GM19452 (cell line): ENCODE data around the gene TMEM132D.

Experiments used
- ATAC-seq: cut with Tn5 transposase; IDR thresholded peaks from one replicate; pipeline ENCODE4 v1.9.1; 2021; ENCODE audit not compliant: unreplicated experiment

The TMEM132D gene

DNA sequence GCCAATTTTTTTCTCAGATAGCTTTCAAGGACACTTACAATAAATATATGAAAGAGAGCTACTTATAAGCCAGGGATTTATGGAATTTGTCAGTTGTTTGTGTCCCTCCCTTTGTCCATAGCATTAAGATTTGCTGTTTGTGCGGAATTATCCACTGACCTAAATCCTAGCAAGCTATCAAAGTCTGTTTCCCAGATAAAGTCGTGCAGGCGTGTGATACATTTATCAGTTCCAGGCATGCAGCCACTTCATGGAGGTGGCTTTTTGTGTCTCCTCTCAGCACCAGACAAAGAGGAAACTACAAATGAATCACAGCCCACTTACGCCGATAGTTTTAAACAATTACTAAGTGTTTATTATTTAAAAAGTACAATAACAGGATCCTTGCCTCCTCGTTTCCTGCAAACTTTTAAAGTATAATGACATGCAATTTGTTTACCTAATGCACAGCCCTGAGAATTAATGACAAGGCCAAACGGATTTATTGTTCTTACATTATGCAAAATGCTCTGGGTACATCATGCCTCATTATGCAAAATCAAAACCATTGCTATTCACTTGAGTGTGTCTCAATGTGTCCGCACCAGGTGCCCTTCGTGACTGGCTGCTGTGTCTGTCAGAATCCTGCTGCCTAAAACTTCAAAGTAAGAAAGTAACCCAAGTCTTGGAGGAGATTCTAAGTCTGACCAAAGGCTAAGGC lies 627.3 kb downstream of the TMEM132D start:
- ATAC-seq = no peak

- no peak for ATAC-seq
These were observed 633.9 kb downstream of the TMEM132D start for GRCh38 chr12:129269756-129270495.

DNA sequence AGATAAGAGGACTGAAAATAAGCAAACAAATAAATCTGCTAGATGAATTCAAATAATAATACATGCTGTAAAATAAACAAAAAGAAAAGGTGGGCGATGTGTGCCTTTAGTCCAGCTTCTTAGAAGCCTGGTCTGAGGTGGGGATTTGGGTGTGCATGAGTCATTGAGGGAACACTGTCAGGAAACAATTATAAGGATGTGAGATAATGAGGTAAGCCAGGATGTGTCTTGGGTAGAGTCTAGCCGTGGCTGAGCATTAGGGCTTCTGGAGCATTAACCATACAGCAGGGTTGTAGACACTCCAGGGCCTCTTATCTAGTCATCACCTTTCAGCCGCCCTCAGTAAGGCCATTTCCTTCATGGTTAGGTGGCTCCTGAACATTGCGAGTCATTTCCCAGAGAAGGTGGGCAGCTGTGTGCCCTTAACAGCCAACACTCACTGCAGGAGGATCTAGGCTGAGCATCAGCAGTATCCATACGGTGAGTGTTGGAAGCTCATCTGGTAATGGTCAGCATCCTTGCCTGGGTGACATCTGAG lies 645.0 kb downstream of the TMEM132D start:
- no peak for ATAC-seq

DNA sequence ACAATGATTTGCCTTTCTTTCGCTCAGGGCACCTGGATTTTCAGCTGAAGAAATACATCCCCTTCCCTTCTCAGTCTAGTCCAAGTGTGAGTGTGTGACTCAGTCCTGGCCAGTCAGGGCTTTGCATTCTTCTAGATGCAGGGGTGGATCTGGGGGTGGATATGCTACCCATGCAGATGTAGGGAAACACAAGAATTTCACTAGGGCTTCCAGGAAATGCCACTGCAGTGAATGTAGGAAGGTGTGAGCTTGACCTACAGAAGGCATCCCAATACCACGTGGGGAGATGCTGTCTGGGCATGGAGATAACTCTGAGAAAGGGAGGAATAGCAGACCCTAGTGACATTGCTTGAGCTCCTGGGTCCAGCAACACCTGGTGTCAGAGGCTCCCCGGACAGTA lies 646.3 kb downstream of the TMEM132D start:
- ATAC-seq = no peak

DNA sequence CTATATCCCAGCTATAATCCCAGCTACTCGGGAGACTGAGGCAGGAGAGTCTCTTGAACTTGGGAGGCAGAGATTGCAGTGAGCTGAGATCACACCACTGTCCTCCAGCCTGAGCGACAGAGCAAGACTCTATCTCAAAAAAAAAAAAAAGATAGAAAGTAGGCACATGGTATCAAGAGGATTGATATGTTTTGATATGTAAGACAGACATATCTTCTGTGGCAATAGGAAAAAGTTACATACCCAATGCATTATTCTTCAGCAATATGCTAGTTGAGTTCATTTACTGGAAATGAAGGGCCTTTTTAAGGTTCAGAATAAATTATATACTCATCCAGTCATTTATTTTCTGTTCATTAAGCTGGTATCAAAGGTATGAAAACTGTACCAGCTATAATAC lies 657.2 kb downstream of the TMEM132D start:
- no peak for ATAC-seq

DNA sequence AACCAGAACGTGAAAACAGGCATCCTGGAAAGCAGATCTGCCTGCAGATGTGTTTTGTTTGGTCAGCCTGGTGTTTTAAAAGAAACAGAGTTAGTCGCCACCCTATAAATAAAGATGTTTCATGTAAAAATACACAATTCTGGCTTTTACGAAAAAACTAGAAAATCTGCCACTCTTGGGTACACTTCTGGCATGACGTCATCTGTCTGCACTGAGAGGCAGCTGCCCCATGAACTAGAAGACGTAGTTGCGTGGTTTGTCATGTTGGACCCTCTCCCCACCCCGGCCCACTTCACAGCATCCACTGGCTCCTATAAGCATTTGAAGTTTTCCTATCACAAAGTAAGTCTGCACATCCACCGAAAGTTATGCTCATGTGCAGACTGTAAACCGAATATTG lies 658.1 kb downstream of the TMEM132D start:
- ATAC-seq = no peak

DNA sequence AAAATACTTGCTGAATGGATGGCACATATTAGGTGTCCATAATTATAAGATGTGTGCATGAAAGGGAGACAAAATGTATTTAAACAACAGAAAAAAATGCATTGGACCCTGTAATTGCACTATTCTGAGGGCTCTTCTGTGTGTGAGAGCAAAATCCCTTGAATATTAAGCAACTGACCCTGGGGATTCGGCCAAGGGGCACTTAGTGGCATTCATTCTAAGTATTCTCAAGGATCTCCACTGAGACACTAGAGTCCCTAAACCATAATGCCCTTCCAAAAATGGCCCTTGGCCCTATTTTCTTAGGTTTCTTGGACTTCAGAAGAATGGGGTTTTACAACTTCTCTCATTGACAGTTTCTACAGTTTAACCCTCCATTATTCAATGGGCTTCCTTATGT lies 662.0 kb downstream of the TMEM132D start:
- no peak for ATAC-seq

DNA sequence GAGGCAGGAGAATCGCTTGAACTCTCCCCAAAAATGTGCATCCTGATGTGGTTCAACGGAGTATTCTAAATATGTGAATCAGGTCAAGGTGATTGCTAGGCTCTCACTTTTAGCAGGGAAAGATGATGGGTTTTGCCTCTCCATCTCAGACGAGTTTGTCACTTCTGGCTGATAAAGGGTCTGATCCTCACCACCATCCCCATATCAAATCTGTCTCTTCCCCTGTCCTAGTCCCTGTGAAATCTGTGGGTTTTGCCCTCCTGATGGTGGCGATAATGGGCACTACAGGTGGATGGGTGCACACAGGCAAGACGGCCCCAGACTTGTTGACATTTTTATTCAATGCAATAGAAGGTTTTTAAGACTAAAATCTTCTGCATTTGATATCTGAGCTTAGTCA lies 665.9 kb downstream of the TMEM132D start:
- no peak for ATAC-seq

- ATAC-seq = no peak
These were observed 669.6 kb downstream of the TMEM132D start for GRCh38 chr12:129234209-129234608.

DNA sequence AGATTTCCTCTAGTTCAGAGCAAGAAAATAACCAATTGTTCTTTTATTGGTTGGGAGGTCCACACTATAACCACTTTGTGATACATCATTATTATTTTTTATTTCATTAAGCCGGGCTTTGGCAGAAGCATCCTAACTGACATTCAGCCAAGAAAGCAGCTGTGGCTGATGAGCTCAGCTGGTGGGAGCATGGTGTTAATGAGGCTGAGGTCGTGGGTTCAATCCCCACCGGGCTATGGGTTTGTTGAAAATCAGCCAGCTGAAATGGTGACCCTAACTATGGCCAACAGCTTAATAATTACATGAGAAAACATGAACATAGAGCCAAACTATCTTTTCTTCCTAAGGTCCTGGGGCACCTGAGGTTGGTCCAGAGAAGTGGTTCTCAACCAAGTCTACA lies 672.3 kb downstream of the TMEM132D start:
- no peak for ATAC-seq

- ATAC-seq = no peak
These were observed 672.8 kb downstream of the TMEM132D start for GRCh38 chr12:129230995-129231394.

DNA sequence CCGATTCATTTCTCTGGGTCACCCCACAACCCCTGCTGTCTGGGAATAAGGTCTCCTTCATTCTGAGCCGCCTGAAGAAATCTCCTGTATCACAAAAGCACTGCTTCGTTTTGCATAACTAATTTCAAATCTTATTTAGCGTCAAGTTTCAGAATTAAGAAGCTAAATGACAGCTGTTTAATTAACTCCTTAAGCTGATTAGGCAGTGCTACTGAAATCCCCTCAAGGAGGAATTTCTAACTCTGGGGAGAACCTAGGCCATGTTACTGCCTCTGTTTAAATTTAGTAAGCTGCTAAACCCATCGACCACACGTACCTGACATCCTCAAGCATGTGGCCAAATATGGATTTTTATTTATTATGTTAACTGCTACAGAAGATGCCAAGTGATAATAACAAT lies 677.0 kb downstream of the TMEM132D start:
- no peak for ATAC-seq

- ATAC-seq = no peak
These were observed 677.8 kb downstream of the TMEM132D start for GRCh38 chr12:129226005-129226404.

DNA sequence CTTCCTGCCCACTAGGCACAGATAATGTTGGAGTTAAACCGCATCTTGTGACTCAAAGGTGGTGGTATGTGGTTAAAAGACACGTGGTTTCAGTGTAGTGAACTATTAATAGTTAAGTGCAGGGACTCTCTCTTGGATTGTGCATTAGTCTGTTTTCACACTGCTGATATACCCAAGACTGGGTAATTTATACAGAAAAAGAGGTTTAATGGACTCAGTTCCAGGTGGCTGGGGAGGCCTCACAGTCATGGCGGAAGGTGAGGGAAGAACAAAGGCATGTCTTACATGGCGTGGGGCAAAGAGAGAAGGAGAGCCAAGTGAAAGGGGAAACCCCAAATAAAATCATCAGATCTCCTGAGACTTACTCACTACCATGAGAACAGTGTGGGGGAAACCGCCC lies 688.3 kb downstream of the TMEM132D start:
- no peak for ATAC-seq

- ATAC-seq = no peak
These were observed 690.3 kb downstream of the TMEM132D start for GRCh38 chr12:129213551-129213950.

GRCh38 chr12:129211862-129212630 lies 691.8 kb downstream of the TMEM132D start:
- ATAC-seq = no peak

DNA sequence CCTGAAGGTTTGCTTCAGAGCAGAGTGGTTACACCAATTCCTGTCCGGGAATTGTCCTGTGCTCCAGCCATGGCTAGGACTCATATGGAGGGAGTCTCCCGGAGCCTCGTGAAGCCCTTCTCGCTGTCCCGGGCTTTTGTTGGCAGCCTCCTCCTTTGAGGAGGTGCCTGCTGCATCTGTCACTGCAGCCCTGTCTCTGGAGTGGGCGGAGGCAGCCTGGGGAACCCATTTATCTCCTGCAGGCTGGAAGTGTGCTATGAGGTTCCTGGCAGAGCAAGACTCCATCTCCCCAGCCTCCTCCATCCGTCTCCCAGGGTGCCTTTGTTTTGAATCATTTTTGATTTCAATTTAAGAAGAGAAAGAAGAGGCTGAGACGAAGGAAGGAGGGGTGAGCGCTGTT lies 695.3 kb downstream of the TMEM132D start:
- ATAC-seq = no peak

DNA sequence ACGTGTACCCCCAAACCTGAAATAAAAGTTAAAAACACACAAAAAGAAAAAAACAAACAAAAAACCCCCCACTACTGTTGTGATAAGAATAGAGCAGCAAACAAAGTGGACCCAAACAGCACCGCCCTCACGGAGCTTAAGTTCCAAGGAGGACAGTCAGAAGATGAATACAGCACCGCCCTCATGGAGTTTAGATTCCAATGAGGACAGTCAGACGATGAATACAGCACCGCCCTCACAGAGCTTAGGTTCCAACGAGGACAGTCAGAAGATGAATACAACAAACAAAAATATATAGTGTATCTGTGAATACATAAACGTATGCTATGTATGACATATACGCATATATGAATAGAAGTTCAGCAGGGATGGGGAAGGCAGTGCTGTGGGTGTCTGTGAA lies 696.7 kb downstream of the TMEM132D start:
- no peak for ATAC-seq

DNA sequence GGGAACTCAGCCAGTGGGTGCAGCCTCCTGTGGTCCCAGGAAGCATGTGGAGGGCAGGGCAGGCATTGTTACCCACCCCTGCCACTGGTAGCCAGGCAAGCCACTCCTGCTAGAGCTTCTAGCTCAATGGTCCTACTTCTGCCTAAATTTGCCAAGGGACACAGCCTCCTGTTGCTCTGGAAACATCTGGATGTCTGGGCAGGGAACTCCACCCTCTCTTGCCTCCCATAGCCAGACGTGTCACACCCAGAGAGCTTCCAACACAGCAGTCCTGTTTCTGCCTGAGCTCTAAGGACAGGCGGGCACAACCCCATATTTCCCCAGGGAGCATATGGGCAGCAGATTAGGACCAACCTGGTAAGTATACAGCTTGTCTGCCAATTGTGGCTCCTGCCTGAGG lies 700.4 kb downstream of the TMEM132D start:
- no peak for ATAC-seq

- ATAC-seq = no peak
These were observed 701.6 kb downstream of the TMEM132D start for GRCh38 chr12:129202109-129202814.

- ATAC-seq = no peak
These were observed 702.8 kb downstream of the TMEM132D start for GRCh38 chr12:129201029-129201428.
